ENCODE results near the gene ZPR1. TPM values are rescaled to one million over a fixed set of nuclear protein-coding genes. Genes with fewer than 3 reads are reported as not detected.

Gene ZPR1
- total RNA-seq, 1 donor from 2014 or later, result 84.1 TPM

DNA sequence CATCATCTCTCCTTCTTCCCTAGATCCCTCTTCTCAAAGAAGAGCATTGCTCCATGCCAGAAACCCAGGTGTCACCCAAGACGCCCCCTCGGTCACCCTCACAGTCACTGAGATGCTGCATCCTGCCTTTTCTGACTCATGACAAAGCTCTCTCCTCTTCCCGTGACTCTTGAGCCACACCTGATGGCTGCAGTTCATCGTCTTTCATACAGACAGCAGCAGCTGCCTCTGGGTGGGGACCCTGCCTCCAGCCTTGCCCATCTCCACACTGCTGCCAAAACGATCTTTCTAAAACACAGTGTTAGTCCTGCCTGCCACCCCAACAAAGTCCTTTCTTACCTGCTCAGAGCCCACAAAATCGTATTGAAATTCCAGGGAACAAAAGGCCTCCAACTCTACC, 59.8 kb downstream of the ZPR1 start:
- H3K4me1 Mint-ChIP-seq (ENCODE audit: low read depth), result peaks cover 3% of the 10 kb centered on the region

DNA sequence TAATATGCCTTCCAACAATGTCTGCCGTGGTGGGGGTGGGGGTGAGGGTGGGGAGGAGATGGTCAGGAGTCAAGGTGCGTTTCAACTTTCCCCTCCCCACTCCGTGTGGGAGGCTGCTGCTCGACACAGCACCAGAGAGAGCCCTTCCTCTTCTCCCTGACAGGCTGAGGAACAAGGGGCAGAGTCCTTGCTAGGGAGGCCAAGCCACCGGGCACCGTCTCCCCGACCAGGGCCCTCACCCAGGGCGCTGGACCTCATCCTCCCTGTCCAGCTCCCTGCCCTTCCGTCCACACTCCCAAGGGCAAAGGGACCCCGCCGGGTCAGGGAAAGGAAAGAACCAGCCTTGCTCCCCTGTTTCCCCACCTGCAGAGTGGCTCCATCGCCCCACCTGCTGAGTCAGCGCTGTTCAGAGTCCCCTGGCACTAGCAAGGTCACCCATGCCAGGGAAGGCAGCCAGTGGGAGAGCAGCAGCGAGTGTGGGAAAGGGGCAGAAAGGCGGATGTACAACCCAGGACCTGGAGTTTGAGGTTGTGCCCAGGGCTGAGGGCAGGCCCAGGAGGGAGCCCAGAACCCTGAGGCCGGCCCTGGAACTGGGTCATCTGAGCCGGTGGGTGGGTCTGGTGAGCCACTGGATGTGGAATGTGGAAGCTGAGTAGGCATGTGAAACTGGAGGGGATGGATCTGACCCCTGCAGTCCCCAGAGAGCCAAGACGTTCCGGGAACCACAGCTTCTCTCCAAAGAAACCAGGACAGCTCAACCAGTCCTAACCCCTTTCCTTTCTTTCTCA, 62.2 kb downstream of the ZPR1 start:
- DNase-seq (ENCODE audit: low spot score), result no peak
- no peak overlapping the region for H3K27ac Mint-ChIP-seq
- no peaks in the 10 kb centered on the region for H3K27me3 Mint-ChIP-seq (ENCODE audit: low read depth)
- no peaks in the 10 kb centered on the region for H3K4me1 Mint-ChIP-seq (ENCODE audit: low read depth)
- no peaks in the 10 kb centered on the region for H3K9me3 Mint-ChIP-seq
- H3K4me3 Mint-ChIP-seq (ENCODE audit: low read depth), result no peak overlapping the region
- H3K36me3 Mint-ChIP-seq (ENCODE audit: low read depth), result no peaks in the 10 kb centered on the region
- intact Hi-C loops (cut with micrococcal nuclease), result no loop called here

More for the DNA sequence above, 59.8 kb downstream of the ZPR1 start:
- DNase-seq (ENCODE audit: low spot score), result no peak
- no peaks in the 10 kb centered on the region for H3K9me3 Mint-ChIP-seq
- H3K27me3 Mint-ChIP-seq (ENCODE audit: low read depth), result no peaks in the 10 kb centered on the region
- intact Hi-C loops (cut with micrococcal nuclease), result no loop called here
- H3K27ac Mint-ChIP-seq, result no peak overlapping the region
- H3K36me3 Mint-ChIP-seq (ENCODE audit: low read depth), result no peaks in the 10 kb centered on the region
- H3K4me3 Mint-ChIP-seq (ENCODE audit: low read depth), result no peak overlapping the region

DNA sequence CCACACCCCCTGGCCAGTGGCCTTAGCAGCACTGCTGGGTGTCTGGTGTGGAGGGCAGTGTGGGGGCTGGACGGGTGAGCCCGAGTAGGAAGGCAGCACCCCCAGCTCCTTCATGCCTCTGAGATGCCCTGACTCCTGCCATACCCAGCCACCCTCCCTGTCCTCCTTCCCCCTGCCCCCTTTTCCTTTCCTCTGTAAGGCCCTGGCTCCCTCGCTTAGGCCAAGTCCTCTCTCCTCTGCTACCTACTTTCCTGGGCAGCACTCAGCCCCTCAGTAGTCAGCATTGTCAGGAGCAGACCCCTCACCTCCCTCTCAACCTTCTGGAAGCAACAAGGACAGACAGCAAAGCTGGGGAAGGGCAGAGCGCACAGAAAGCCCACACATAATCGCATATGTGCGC, 63.0 kb downstream of the ZPR1 start:
- intact Hi-C loops (cut with micrococcal nuclease), result no loop called here
- no peak overlapping the region for H3K4me3 Mint-ChIP-seq (ENCODE audit: low read depth)
- DNase-seq (ENCODE audit: low spot score), result no peak
- no peaks in the 10 kb centered on the region for H3K4me1 Mint-ChIP-seq (ENCODE audit: low read depth)
- no peaks in the 10 kb centered on the region for H3K27me3 Mint-ChIP-seq (ENCODE audit: low read depth)
- H3K36me3 Mint-ChIP-seq (ENCODE audit: low read depth), result no peaks in the 10 kb centered on the region
- H3K9me3 Mint-ChIP-seq, result no peaks in the 10 kb centered on the region
- no peak overlapping the region for H3K27ac Mint-ChIP-seq

Other genes starting within 250 kb of the ZPR1 start
- 30.4 and 34.3 TPM in 2 replicates for gene BUD13, start 15.0 kb downstream of the ZPR1 start, total RNA-seq
- gene APOA5, start 3.9 kb upstream of the ZPR1 start, total RNA-seq, result not detected in 2 replicates
- not detected in 2 replicates for gene APOA4, start 35.3 kb upstream of the ZPR1 start, total RNA-seq
- gene APOC3, start 41.9 kb upstream of the ZPR1 start, total RNA-seq, result not detected in 2 replicates
- gene APOA1, start 49.6 kb upstream of the ZPR1 start, total RNA-seq, result not detected in 2 replicates

Measured in activated T-helper 2 cell treated with anti-CD3 and anti-CD28 coated beads, Interferon-gamma antibody, Interleukin-2, Interleukin-4, amounts not matched to agents 10 μg/mL and 5 μg/mL and 100 μg/mL, durations not matched to agents 14 hours and 24 hours and 36 hours (primary cell).